Upper lobe of right lung (tissue), 1 donor: ENCODE data around the gene CAPSL. TPM values are rescaled to one million over a fixed set of nuclear protein-coding genes. Genes with fewer than 3 reads are reported as not detected.

ENCODE experiments used
- ATAC-seq: fragments of 200-7000 bp; cut with Tn5 transposase; one replicate; pipeline ENCODE4 v1.9.1; 2020; ENCODE audit warnings: mild to moderate bottlenecking, moderate library complexity
- DNase-seq: peaks from one replicate; pipeline ENCODE4 v3.0.0-alpha.2; 2020
- H3K27ac ChIP-seq: fragments of 200-600 bp; one replicate; pipeline ENCODE4 v1.8.0; 2022
- H3K27me3 ChIP-seq: fragments of 200-600 bp; one replicate; pipeline ENCODE4 v1.8.0; 2022; ENCODE audit warnings: mild to moderate bottlenecking
- H3K36me3 ChIP-seq: fragments of 200-600 bp; one replicate; pipeline ENCODE4 v1.8.0; 2022
- H3K4me1 ChIP-seq: fragments of 200-600 bp; one replicate; pipeline ENCODE4 v1.8.0; 2022
- H3K4me3 ChIP-seq: fragments of 200-600 bp; one replicate; pipeline ENCODE4 v1.8.0; 2022; ENCODE audit warnings: mild to moderate bottlenecking
- H3K9me3 ChIP-seq: fragments of 200-600 bp; one replicate; pipeline ENCODE4 v1.8.0; 2022
- CTCF ChIP-seq: fragments of 200-600 bp; IDR thresholded peaks from one replicate; pipeline ENCODE4 v1.8.0; 2022; ENCODE audit warnings: antibody characterized with exemption
- intact Hi-C: fragments of 100-400 bp; cut with DNase I; formaldehyde crosslinking; loops from one replicate; pipeline ENCODE4 v1.11.0; 2022
- total RNA-seq: library from RNA; stranded (reverse); fragmentation: NEBNext Ultra II Directional; extraction: Animal tissue kit (Norgen Biotek cat#: 25700); gene quantifications from one replicate; pipeline ENCODE4 v1.2.1, GENCODE V29; 2021
- donor health status: DM: no; HTN: yes; CAD: no; lungs with severe emphysema.

The CAPSL gene
- total RNA-seq, 1 donor from 2014 or later = not detected

- Histone ChIP-seq H3K4me3 (no peak overlapping the region), H3K27me3 (no peaks in the 10 kb centered on the region), H3K4me1 (no peaks in the 10 kb centered on the region), H3K9me3 (no peaks in the 10 kb centered on the region), H3K27ac (no peak overlapping the region), H3K36me3 (no peaks in the 10 kb centered on the region)
- no peak for DNase-seq
- TF ChIP-seq CTCF = no peak
- intact Hi-C loops = no loop called here
- no peak for ATAC-seq
Observed at GRCh38 chr5:35971186-35971877, 32.9 kb upstream of the CAPSL start.

GRCh38 chr5:35963381-35963843 is 25.0 kb upstream of the CAPSL start:
- DNase-seq = no peak
- intact Hi-C loops = no loop called here
- H3K4me1 ChIP-seq = no peaks in the 10 kb centered on the region
- H3K27me3 ChIP-seq = no peaks in the 10 kb centered on the region
- H3K4me3 ChIP-seq = no peak overlapping the region
- H3K27ac ChIP-seq = no peak overlapping the region
- TF ChIP-seq CTCF = peak; percentile 21
- no peaks in the 10 kb centered on the region for H3K9me3 ChIP-seq
- no peak for ATAC-seq
- H3K36me3 ChIP-seq = no peaks in the 10 kb centered on the region

GRCh38 chr5:35960328-35960727 is 21.9 kb upstream of the CAPSL start:
- no peaks in the 10 kb centered on the region for H3K36me3 ChIP-seq
- no peaks in the 10 kb centered on the region for H3K9me3 ChIP-seq
- no peak overlapping the region for H3K4me3 ChIP-seq
- intact Hi-C loops = no loop called here
- H3K27ac ChIP-seq = no peak overlapping the region
- TF ChIP-seq CTCF = no peak
- no peak for ATAC-seq
- no peaks in the 10 kb centered on the region for H3K27me3 ChIP-seq
- no peaks in the 10 kb centered on the region for H3K4me1 ChIP-seq
- DNase-seq = no peak

GRCh38 chr5:35956429-35956828 is 18.0 kb upstream of the CAPSL start:
- Histone ChIP-seq H3K27me3 (no peaks in the 10 kb centered on the region), H3K4me3 (no peak overlapping the region), H3K4me1 (no peaks in the 10 kb centered on the region), H3K36me3 (no peaks in the 10 kb centered on the region), H3K27ac (no peak overlapping the region), H3K9me3 (no peaks in the 10 kb centered on the region)
- no peak for TF ChIP-seq CTCF
- intact Hi-C loops = no loop called here
- no peak for DNase-seq
- ATAC-seq = no peak

- TF ChIP-seq CTCF = no peak
- intact Hi-C loops = no loop called here
- no peaks in the 10 kb centered on the region for H3K9me3 ChIP-seq
- DNase-seq (no peak), ATAC-seq (peak; percentile 23)
- no peak overlapping the region for H3K27ac ChIP-seq
- H3K4me1 ChIP-seq = no peaks in the 10 kb centered on the region
- H3K36me3 ChIP-seq = no peaks in the 10 kb centered on the region
- H3K4me3 ChIP-seq = no peak overlapping the region
- no peaks in the 10 kb centered on the region for H3K27me3 ChIP-seq
Observed at GRCh38 chr5:35954175-35954574, 15.8 kb upstream of the CAPSL start.

GRCh38 chr5:35947085-35947484 is 8.7 kb upstream of the CAPSL start:
- intact Hi-C loops = no loop called here
- Histone ChIP-seq H3K4me1 (no peaks in the 10 kb centered on the region), H3K27me3 (no peaks in the 10 kb centered on the region), H3K9me3 (no peaks in the 10 kb centered on the region), H3K27ac (no peak overlapping the region), H3K4me3 (no peak overlapping the region), H3K36me3 (no peaks in the 10 kb centered on the region)
- DNase-seq (no peak), ATAC-seq (no peak)
- TF ChIP-seq CTCF = no peak
